ENCODE measurements around the gene PROK1. TPM values are rescaled to one million over a fixed set of nuclear protein-coding genes. Genes with fewer than 3 reads are reported as not detected.

Gene PROK1
- total and polyA plus RNA-seq, 2 of the 4 experiments (the other 2 are of a cell fraction), result not detected

DNA sequence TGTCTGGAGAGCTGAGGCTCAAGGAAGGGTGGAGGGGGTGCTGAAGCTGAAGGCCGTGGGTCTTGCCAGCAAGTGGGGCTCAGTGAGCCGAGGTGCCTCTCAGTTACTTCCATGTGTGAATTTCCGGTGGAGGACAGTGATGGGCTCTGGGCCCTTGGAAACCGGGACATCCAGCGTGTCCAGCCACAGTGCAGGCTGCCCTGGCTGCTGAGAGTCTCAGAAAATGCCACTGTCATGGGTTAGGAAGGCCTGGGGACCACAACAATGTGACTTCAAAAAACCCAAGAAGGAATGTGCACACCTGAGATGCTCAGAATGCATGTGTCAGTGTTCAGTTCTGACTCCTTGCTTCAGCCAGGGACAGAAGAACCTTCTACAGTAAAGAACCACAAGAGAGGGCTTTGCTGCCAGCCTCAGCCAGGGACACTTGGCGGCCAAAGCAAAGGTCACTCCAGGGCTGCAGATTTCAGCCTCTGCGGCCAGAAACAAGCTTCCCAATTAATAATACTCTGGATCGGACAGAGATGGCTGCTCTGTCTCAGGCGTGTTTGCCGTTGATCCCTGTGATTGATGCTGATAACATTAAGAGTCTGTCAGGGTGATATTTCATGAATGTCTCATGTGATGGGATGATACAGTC, 30.8 kb upstream of the PROK1 start:
- no peaks in the 10 kb centered on the region for H3K36me3 ChIP-seq (ENCODE audit: control insufficient read depth, insufficient read depth, low read length)
- no peaks in the 10 kb centered on the region for H3K79me1 ChIP-seq (ENCODE audit: low read depth in 1 of 2, low read length in 2 of 2)
- H3K9me1 ChIP-seq (ENCODE audit: insufficient read depth, low read length), result no peaks in the 10 kb centered on the region
- H3K4ac ChIP-seq (ENCODE audit: low read depth, low read length), result no peak overlapping the region
- no peak overlapping the region for H3K23ac ChIP-seq (ENCODE audit: low read depth, low read length)
- no peak overlapping the region for H3K56ac ChIP-seq (ENCODE audit: extremely low read depth, insufficient read depth, low read length)
- H2BK5ac ChIP-seq (ENCODE audit: low read depth, low read length, poor library complexity, severe bottlenecking), result no peak overlapping the region
- no peak overlapping the region for H2BK120ac ChIP-seq (ENCODE audit: low read depth, low read length)
- no peak overlapping the region for H2BK15ac ChIP-seq (ENCODE audit: low read depth, low read length)
- no peak overlapping the region for H3K14ac ChIP-seq (replicated peaks; ENCODE audit: low read depth, low read length)
- intact Hi-C loops (cut with micrococcal nuclease) (no loop called here), dilution Hi-C loops (cut with HindIII; ENCODE audit: low sequenced_read_pairs, unreplicated experiment) (no loop called here), in situ Hi-C loops (cut with MboI; ENCODE audit: low sequenced_read_pairs) (no loop called here)
- no peak for ATAC-seq (ENCODE audit: low read depth)
- H2BK20ac ChIP-seq (ENCODE audit: low read depth, low read length), result no peak overlapping the region
- H3K4me2 ChIP-seq (ENCODE audit: low read depth, low read length), result no peak overlapping the region
- H3K4me1 ChIP-seq (ENCODE audit: control insufficient read depth, insufficient read depth, low read length), result no peaks in the 10 kb centered on the region
- WGBS, 2 experiments (ENCODE audit: extremely low coverage in 2 of 2, insufficient read length in 1 of 2), result 58% methylated on average over 7 of the region's 10 CpGs; no CpG with 5 or more reads in 1 of the 2 experiments
- H3K9me3 ChIP-seq (ENCODE audit: control insufficient read depth, insufficient read depth, low read length), result no peaks in the 10 kb centered on the region
- no peak for DNase-seq
- H3K18ac ChIP-seq (ENCODE audit: low read depth, low read length), result no peak overlapping the region
- TF ChIP-seq MAZ (IDR thresholded peaks at IDR 0.05; ENCODE audit: borderline replicate concordance, low read depth, low read length) (no peak), RFX5 (IDR thresholded peaks at IDR 0.05; ENCODE audit: low read depth, low read length) (no peak), MXI1 (IDR thresholded peaks at IDR 0.05; ENCODE audit: borderline replicate concordance, low read depth, low read length) (no peak), NFE2L2 (IDR thresholded peaks at IDR 0.05; ENCODE audit: low read depth, low read length) (no peak), RCOR1 (IDR thresholded peaks at IDR 0.05; ENCODE audit: insufficient replicate concordance, low read length) (no peak), BHLHE40 (IDR thresholded peaks at IDR 0.05; ENCODE audit: low read depth, low read length) (no peak), CHD1 (IDR thresholded peaks at IDR 0.05; ENCODE audit: low read depth, low read length) (no peak), FOS (IDR thresholded peaks at IDR 0.05; ENCODE audit: low read depth, low read length) (no peak), POLR2A (IDR thresholded peaks at IDR 0.05; ENCODE audit: low read depth, low read length) (no peak), CEBPB (IDR thresholded peaks at IDR 0.05; ENCODE audit: low read depth, low read length) (no peak), MAFK (IDR thresholded peaks at IDR 0.05; ENCODE audit: low read depth, low read length) (no peak), RAD21 (IDR thresholded peaks at IDR 0.05; ENCODE audit: low read length) (no peak), SMC3 (IDR thresholded peaks at IDR 0.05; ENCODE audit: low read depth, low read length) (no peak)
- TF ChIP-seq, protein P1, sequence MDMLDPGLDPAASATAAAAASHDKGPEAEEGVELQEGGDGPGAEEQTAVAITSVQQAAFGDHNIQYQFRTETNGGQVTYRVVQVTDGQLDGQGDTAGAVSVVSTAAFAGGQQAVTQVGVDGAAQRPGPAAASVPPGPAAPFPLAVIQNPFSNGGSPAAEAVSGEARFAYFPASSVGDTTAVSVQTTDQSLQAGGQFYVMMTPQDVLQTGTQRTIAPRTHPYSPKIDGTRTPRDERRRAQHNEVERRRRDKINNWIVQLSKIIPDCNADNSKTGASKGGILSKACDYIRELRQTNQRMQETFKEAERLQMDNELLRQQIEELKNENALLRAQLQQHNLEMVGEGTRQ (IDR thresholded peaks at IDR 0.05; ENCODE audit: low read depth, low read length), result no peak
- TF ChIP-seq, protein P2, sequence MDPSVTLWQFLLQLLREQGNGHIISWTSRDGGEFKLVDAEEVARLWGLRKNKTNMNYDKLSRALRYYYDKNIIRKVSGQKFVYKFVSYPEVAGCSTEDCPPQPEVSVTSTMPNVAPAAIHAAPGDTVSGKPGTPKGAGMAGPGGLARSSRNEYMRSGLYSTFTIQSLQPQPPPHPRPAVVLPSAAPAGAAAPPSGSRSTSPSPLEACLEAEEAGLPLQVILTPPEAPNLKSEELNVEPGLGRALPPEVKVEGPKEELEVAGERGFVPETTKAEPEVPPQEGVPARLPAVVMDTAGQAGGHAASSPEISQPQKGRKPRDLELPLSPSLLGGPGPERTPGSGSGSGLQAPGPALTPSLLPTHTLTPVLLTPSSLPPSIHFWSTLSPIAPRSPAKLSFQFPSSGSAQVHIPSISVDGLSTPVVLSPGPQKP (IDR thresholded peaks at IDR 0.05; ENCODE audit: borderline replicate concordance, low read depth, low read length), result no peak
- TF ChIP-seq, protein P3, sequence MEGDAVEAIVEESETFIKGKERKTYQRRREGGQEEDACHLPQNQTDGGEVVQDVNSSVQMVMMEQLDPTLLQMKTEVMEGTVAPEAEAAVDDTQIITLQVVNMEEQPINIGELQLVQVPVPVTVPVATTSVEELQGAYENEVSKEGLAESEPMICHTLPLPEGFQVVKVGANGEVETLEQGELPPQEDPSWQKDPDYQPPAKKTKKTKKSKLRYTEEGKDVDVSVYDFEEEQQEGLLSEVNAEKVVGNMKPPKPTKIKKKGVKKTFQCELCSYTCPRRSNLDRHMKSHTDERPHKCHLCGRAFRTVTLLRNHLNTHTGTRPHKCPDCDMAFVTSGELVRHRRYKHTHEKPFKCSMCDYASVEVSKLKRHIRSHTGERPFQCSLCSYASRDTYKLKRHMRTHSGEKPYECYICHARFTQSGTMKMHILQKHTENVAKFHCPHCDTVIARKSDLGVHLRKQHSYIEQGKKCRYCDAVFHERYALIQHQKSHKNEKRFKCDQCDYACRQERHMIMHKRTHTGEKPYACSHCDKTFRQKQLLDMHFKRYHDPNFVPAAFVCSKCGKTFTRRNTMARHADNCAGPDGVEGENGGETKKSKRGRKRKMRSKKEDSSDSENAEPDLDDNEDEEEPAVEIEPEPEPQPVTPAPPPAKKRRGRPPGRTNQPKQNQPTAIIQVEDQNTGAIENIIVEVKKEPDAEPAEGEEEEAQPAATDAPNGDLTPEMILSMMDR (conservative IDR thresholded peaks at IDR 0.05; ENCODE audit: low read depth, low read length), result no peak
- no peak overlapping the region for H3K9ac ChIP-seq (ENCODE audit: low read depth, low read length)
- H3K27me3 ChIP-seq (ENCODE audit: control insufficient read depth, insufficient read depth, low read length), result peaks cover 15% of the 10 kb centered on the region
- H4K20me1 ChIP-seq (ENCODE audit: insufficient read depth, low read length), result no peaks in the 10 kb centered on the region
- H4K8ac ChIP-seq (ENCODE audit: low read depth in 2 of 2, low read length in 2 of 2), result no peak overlapping the region
- ChIA-PET CTCF (interaction anchor here (1.2 to 1.5 kb wide), 2 partner anchors 13 to 40 kb away, joined by 4 read pairs; no protein-coding TSS in a partner anchor), POLR2A (ENCODE audit: unreplicated experiment) (no interaction called here)
- no peak overlapping the region for H2AFZ ChIP-seq (replicated peaks; ENCODE audit: low read length, poor library complexity)
- no peak overlapping the region for H4K91ac ChIP-seq (ENCODE audit: insufficient read depth, low read depth, low read length)
- no peak overlapping the region for H2AK5ac ChIP-seq (ENCODE audit: low read depth, low read length)
- no peak overlapping the region for H2AK9ac ChIP-seq (replicated peaks; ENCODE audit: low read depth, low read length, poor library complexity)
- no peak overlapping the region for H3K4me3 ChIP-seq (ENCODE audit: insufficient read depth, low read depth, low read length)
- BruUV-seq (replicated peaks), result no TSS peak
- H4K5ac ChIP-seq (ENCODE audit: low read depth, low read length), result no peak overlapping the region
- H3K27ac ChIP-seq (ENCODE audit: insufficient read depth, low read length), result no peak overlapping the region
